Peyer's patch (tissue), 4 donors: Measurements from ENCODE around the gene ADGRB3.

Experiments
- CTCF ChIP-seq, 6 experiments: fragments of 450-650 bp in 4 of 6; fragments of 200-600 bp in 2 of 6; sonication (generic) in 1 of 6; IDR thresholded peaks; one replicate each; pipeline ENCODE4 v1.5.1; 2017 to 2019; ENCODE audit warnings: antibody characterized with exemption in 6 of 6, mild to moderate bottlenecking in 3 of 6, moderate library complexity in 1 of 6
- POLR2A ChIP-seq, 2 donors: fragments of 450-650 bp; IDR thresholded peaks; one replicate each; pipeline ENCODE4 v1.5.1; 2017; ENCODE audit warnings: antibody characterized with exemption in 2 of 2, mild to moderate bottlenecking in 2 of 2, moderate library complexity in 2 of 2

- TF ChIP-seq CTCF (IDR thresholded peaks at IDR 0.05) (no peak), POLR2A (IDR thresholded peaks at IDR 0.05) (no peak)
Observed at GRCh38 chr6:68859233-68859632, 224.2 kb downstream of the ADGRB3 start.
